ACC112 (cell line): ENCODE results near the gene CLDN1.

Experiments used
- H2AFZ ChIP-seq: fragments of 200-600 bp; sonication (generic); one replicate; pipeline ENCODE4 v1.6.0; 2017; ENCODE audit warnings: antibody characterized with exemption, low read length; ENCODE audit not compliant: unreplicated experiment
- H3K27ac ChIP-seq: fragments of 200-600 bp; sonication (generic); 2 replicates; pipeline ENCODE4 v1.5.1; 2014; ENCODE audit warnings: low read depth, mild to moderate bottlenecking, antibody characterized with exemption, low read length, moderate library complexity
- H3K27me3 ChIP-seq: fragments of 200-600 bp; sonication (generic); 2 replicates; pipeline ENCODE4 v1.6.1; 2014; ENCODE audit warnings: mild to moderate bottlenecking, antibody characterized with exemption, low read length, moderate library complexity, mixed read lengths; ENCODE audit not compliant: insufficient read depth
- H3K36me3 ChIP-seq: fragments of 200-600 bp; sonication (generic); 2 replicates; pipeline ENCODE4 v1.6.1; 2016; ENCODE audit warnings: mild to moderate bottlenecking, antibody characterized with exemption, low read length, moderate library complexity, mixed read lengths; ENCODE audit not compliant: insufficient read depth
- H3K4me1 ChIP-seq: fragments of 200-600 bp; sonication (generic); one replicate; pipeline ENCODE4 v1.6.1; 2016; ENCODE audit warnings: low read length, mixed read lengths; ENCODE audit not compliant: insufficient read depth, unreplicated experiment, control insufficient read depth
- H3K4me3 ChIP-seq: fragments of 200-600 bp; sonication (generic); 2 replicates; pipeline ENCODE4 v1.5.1; 2014; ENCODE audit warnings: mild to moderate bottlenecking, low read depth, low read length
- H3K79me2 ChIP-seq: fragments of 200-600 bp; sonication (generic); one replicate; pipeline ENCODE4 v1.6.0; 2016; ENCODE audit warnings: low read length; ENCODE audit not compliant: control insufficient read depth, unreplicated experiment, insufficient read depth

CLDN1 gene

DNA sequence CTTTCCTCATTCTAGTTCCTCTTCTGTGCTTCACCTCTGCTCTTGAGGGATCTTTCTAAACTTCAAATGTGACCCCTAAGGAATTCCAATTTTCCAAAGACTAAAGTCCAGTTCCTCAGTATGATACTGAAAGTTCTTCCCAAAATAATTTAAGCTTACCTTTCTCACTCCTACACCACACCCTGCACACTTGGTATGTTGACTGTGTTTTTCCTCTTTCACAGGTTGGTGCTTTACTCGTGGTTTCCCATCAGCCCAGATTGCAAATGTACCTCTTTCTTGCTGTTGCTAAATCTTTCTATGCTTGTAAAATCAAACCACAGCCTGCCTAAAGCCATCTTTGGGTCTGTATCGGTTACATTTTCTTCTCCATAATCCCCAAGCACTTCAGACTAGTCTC is 35.2 kb upstream of the CLDN1 start:
- Histone ChIP-seq H3K4me1 (no peaks in the 10 kb centered on the region), H3K27ac (no peak overlapping the region), H3K36me3 (no peaks in the 10 kb centered on the region), H3K4me3 (no peak overlapping the region), H3K79me2 (no peaks in the 10 kb centered on the region), H3K27me3 (no peaks in the 10 kb centered on the region), H2AFZ (peak overlapping the region; percentile 28)

DNA sequence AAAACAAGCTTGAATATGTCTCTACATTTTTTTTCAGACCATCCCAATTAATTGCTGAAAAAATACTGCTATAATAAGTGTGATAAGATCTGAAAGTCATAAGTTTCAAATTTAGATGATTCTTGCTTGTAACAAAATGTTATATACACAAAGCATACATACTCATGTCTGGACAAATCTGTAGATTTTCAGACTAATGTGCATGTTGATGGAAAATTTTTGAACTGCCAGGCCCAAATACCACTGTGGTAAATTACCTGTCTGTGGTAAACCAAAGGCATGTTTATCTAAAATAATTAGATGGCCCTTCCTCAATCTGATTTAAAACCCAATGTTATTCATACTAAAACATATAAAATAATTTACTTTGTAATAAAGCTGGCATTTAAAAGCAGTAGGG is 34.0 kb upstream of the CLDN1 start:
- H3K36me3 ChIP-seq: no peaks in the 10 kb centered on the region
- no peak overlapping the region for H2AFZ ChIP-seq
- no peaks in the 10 kb centered on the region for H3K27me3 ChIP-seq
- H3K27ac ChIP-seq: no peak overlapping the region
- H3K4me1 ChIP-seq: no peaks in the 10 kb centered on the region
- H3K4me3 ChIP-seq: no peak overlapping the region
- no peaks in the 10 kb centered on the region for H3K79me2 ChIP-seq

DNA sequence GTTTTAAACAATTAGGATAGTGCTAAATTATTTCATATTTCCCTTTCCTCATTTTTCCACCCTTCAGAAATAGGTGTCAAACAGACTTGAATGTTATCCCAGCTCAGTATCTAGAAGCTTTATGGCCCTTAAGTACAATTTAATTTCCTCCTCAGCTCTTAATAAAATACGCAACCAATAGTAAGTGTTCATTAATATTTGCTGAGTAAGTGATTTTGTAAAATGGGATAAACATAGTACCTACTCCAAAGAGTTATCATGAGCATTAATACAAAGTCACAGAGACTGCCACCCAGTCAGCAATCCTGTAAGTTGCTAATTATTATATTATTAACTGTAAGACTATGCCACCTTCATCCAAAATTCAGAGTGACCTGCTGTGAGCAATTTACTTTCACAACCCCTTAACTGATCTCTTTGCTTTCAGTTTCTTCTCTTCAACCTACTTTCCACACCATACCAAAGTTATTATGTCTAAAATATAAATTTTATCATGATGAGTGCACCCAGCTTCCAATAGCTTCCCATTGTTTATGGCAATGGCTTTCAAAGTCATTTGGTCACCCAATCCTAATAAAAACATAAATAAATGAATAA is 30.7 kb upstream of the CLDN1 start:
- Histone ChIP-seq H3K36me3 (no peaks in the 10 kb centered on the region), H3K27ac (no peak overlapping the region), H3K4me3 (no peak overlapping the region), H3K79me2 (no peaks in the 10 kb centered on the region), H2AFZ (no peak overlapping the region), H3K27me3 (no peaks in the 10 kb centered on the region), H3K4me1 (no peaks in the 10 kb centered on the region)

DNA sequence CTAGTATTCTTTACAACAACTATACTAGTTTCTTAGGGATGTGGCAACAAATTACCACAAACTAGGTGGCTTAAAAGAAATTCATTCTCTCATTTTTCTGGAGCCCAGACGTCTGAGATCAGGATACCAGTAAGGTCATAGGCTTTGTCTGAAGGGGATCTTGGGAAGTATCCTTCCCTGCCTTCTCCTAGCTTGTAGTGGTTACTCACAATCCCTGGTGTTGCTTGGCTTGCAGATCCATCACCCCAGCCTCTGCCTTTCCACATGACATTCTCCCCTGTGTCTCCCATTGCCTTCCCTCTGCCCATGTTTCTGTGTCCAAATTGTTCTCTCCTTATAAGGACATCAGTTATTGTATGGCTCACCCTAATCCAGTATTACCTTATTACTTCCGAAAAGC is 24.3 kb upstream of the CLDN1 start:
- Histone ChIP-seq H3K27ac (peak overlapping the region; percentile 98), H3K79me2 (no peaks in the 10 kb centered on the region), H3K4me3 (no peak overlapping the region), H3K27me3 (no peaks in the 10 kb centered on the region), H3K36me3 (no peaks in the 10 kb centered on the region), H2AFZ (no peak overlapping the region), H3K4me1 (peaks cover 16% of the 10 kb centered on the region)

DNA sequence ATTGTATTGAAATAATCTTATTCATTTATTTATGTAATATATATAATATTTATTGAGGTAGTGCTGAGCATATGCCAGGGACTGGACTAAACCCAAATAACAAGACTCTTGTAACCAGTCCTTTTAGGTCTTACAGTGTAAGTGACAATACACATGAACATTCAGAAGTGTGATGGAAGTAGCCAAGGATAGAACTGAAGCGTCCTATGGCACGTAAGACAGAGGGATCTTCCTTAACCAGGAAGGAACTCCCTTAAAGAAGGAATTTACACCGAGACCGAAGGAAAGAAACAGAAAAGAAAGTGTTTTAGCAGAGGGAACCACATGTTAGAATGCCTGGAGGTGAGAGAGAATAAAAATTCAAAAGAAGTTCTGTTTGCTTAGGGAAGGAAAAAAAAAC is 23.6 kb upstream of the CLDN1 start:
- no peaks in the 10 kb centered on the region for H3K79me2 ChIP-seq
- H3K27ac ChIP-seq: peak overlapping the region; percentile 98
- no peak overlapping the region for H3K4me3 ChIP-seq
- no peaks in the 10 kb centered on the region for H3K27me3 ChIP-seq
- H3K4me1 ChIP-seq: peaks cover 16% of the 10 kb centered on the region
- no peaks in the 10 kb centered on the region for H3K36me3 ChIP-seq
- H2AFZ ChIP-seq: peak overlapping the region; percentile 16

DNA sequence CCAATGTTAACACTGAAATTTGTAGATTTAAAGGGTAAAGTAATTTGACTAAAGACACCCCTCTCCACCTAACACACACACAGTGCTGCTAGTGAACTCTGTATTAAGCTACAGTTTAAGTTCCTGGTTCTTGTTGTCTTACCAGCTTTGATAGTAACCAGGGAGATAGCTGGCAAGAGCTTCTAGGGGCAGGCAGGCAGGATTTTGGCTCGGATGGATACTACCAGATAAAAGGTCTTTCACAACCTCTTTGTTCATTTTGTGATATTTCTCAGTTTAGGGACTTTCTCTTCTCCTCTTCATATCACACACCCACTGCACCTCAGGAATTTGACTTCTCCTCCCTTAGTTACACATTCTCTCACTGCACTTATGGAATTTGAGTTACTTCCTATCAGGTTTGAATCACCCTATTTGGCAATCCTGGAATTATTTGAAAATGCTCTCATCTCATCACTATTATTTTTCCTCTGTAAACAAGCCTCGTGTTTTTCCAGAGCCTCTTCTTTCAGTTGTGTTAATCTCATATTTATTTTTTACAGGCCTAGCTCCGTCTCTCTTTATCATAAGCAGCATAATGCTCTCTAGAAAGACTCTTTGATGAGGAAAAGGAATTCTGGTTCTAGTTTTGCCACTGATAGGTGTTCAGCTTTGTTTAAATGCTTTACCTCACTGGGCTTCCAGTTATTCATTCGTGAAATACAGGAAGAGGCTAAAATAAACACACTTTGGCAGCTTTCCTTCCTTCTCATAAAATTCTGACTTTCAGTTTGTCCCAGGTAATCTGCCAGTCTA is 23.0 kb upstream of the CLDN1 start:
- no peaks in the 10 kb centered on the region for H3K36me3 ChIP-seq
- H3K4me1 ChIP-seq: peaks cover 17% of the 10 kb centered on the region
- H2AFZ ChIP-seq: peak overlapping the region; percentile 16
- H3K27me3 ChIP-seq: no peaks in the 10 kb centered on the region
- H3K79me2 ChIP-seq: no peaks in the 10 kb centered on the region
- H3K4me3 ChIP-seq: peak overlapping the region; percentile 58
- H3K27ac ChIP-seq: peak overlapping the region; percentile 98

DNA sequence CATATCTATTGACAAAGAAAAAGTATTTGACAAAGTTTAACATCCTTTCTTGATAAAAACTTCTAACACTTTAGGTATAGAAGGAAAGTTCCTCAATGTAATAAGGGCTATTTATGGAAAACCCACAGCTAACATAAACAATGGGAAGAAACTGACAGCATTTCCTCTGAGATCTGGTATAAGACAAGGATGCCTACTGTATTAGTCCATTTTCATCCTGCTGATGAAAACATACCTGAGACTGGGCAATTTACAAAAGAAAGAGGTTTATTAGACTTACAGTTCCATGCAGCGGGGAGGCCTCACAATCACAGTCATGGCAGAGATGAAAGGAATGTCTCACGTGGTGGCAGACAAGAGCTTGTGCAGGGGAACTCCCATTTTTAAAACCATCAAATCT is 17.8 kb upstream of the CLDN1 start:
- H3K27ac ChIP-seq: no peak overlapping the region
- no peak overlapping the region for H2AFZ ChIP-seq
- H3K79me2 ChIP-seq: no peaks in the 10 kb centered on the region
- no peak overlapping the region for H3K4me3 ChIP-seq
- H3K36me3 ChIP-seq: no peaks in the 10 kb centered on the region
- no peaks in the 10 kb centered on the region for H3K27me3 ChIP-seq
- peaks cover 23% of the 10 kb centered on the region for H3K4me1 ChIP-seq

DNA sequence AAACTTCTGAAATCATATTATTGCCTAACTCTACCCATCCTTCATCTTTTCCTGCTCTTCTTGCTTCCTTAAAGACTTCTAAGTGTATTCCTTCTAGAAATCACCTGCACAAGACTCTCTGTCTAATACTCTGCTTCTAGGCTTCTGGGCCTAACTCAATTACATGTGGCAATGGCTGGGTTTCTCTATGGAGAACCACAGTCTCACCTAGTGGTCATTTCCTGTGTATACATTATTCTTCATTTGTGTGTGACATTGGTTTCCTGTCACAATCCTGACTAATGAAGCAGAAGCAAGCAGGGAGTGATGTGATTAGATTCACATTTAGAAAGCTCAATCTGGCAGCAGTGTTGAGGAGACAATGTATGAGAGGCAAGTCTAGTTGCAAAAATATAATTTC is 16.9 kb upstream of the CLDN1 start:
- Histone ChIP-seq H3K27ac (peak overlapping the region; percentile 18), H3K27me3 (no peaks in the 10 kb centered on the region), H3K4me1 (peaks cover 17% of the 10 kb centered on the region), H2AFZ (peak overlapping the region; percentile 27), H3K79me2 (no peaks in the 10 kb centered on the region), H3K36me3 (no peaks in the 10 kb centered on the region), H3K4me3 (no peak overlapping the region)

DNA sequence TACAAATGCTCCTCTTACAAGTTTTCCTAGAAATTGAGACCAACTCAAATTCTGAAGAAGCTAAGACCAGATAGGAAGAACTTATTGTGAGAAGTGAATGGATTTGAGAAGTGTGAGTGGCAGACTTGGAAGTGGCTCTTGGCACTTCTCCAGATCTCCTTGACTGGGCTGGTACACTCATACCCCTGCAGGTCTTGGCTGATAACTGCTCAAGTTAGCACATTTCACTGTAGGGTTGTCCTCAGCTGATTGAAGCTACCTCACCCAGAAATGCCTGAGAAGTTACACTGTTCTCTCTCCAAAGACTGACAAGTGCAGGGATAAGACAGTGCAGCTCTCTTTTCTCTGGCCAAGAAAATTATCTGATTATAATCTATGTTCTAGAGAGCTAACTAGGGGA is 16.5 kb upstream of the CLDN1 start:
- H3K27me3 ChIP-seq: no peaks in the 10 kb centered on the region
- no peaks in the 10 kb centered on the region for H3K79me2 ChIP-seq
- peaks cover 17% of the 10 kb centered on the region for H3K4me1 ChIP-seq
- peak overlapping the region; percentile 18 for H3K27ac ChIP-seq
- H3K4me3 ChIP-seq: no peak overlapping the region
- H2AFZ ChIP-seq: peak overlapping the region; percentile 27
- no peaks in the 10 kb centered on the region for H3K36me3 ChIP-seq

DNA sequence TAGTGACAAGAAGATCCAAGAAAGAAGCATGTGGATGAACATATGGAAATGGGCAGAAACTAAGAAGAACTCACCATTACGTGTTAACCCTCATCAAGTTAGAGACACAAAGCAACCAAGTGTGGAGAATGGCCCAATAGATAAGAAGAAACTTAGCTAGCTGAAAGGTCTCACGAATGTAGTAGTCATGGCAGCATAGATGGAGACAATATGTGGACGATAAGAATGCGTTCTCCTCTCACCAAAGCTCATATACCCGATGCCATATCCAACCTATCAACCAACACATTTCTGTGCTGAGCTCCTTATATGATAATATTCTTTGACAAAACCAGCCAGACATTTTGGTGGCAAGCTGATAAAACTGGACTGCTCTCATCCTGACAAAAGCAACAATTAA is 15.1 kb upstream of the CLDN1 start:
- peaks cover 17% of the 10 kb centered on the region for H3K4me1 ChIP-seq
- no peak overlapping the region for H2AFZ ChIP-seq
- H3K4me3 ChIP-seq: no peak overlapping the region
- no peak overlapping the region for H3K27ac ChIP-seq
- no peaks in the 10 kb centered on the region for H3K79me2 ChIP-seq
- no peaks in the 10 kb centered on the region for H3K36me3 ChIP-seq
- H3K27me3 ChIP-seq: no peaks in the 10 kb centered on the region

DNA sequence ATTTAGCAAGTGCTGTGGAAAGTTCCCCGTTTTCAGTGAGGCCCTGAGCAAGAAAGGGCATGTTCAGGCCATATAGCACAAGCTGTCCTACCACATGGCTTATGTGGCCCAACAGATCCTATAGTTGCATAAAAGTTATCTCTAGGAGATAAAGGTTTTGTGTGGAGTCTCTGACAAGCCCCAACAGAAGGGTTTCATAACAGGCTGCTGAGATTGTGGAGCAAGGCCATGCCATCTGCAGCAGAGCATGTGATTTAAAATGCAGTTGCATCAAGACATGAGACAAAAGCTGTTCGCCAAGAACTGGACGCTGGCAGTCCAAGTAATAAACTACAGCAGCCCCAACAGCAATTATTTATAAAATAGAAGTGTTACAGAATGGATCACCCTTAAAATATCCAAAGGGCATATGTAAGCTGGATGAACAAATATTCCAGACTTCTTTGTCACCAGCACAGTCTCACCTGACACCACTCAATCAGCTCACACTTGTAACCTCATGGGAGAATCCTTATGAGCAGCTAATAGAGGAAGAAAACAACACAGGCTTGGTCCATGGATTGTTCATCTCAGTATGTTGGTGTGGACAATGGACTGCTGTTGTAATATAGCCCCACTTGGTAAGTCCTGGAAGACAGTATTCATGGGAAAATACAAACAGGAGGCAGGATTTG is 14.4 kb upstream of the CLDN1 start:
- Histone ChIP-seq H3K4me3 (no peak overlapping the region), H3K27ac (no peak overlapping the region), H3K79me2 (no peaks in the 10 kb centered on the region), H3K4me1 (peaks cover 17% of the 10 kb centered on the region), H3K27me3 (no peaks in the 10 kb centered on the region), H2AFZ (no peak overlapping the region), H3K36me3 (no peaks in the 10 kb centered on the region)
